K562 (cell line): ENCODE data around the gene PGAP3. TPM values are rescaled to one million over a fixed set of nuclear protein-coding genes. Genes with fewer than 3 reads are reported as not detected.
A peak's percentile ranks its signal among the peaks of the same experiment; 100 is the strongest.

Experiments used
- AFF1 ChIP-seq, 2 experiments: fragments of 450-650 bp; IDR thresholded peaks; 2 replicates each; pipeline ENCODE4 v1.6.1; 2018; ENCODE audit warnings: mild to moderate bottlenecking in 2 of 2, low read depth in 1 of 2; ENCODE audit not compliant: partially characterized antibody in 2 of 2
- ARID3B ChIP-seq: fragments of 250-450 bp; sonication (Bioruptor Pico); IDR thresholded peaks from 2 replicates; pipeline ENCODE4 v1.4.0; 2020; ENCODE audit warnings: borderline replicate concordance
- BHLHE40 ChIP-seq: IDR thresholded peaks from 2 replicates; pipeline ENCODE4 v1.6.1; 2011; ENCODE audit warnings: low read length, improper control_type of control experiment
- CEBPZ ChIP-seq: fragments of 150-350 bp; IDR thresholded peaks from 2 replicates; pipeline ENCODE4 v1.6.1; 2014; ENCODE audit warnings: low read depth, mild to moderate bottlenecking, low read length, borderline replicate concordance
- DLX4 ChIP-seq: fragments of 250-450 bp; sonication (Bioruptor Pico); IDR thresholded peaks from 2 replicates; pipeline ENCODE4 v1.6.1; 2021; ENCODE audit warnings: mild to moderate bottlenecking
- ELK1 ChIP-seq: sonication (generic); formaldehyde crosslinking; IDR thresholded peaks from 2 replicates; pipeline ENCODE4 v1.8.1; 2022; ENCODE audit warnings: missing genetic modification reagents
- ETV6 ChIP-seq, 3 experiments: fragments of 150-350 bp in 1 of 3; sonication (generic) in 1 of 3; formaldehyde crosslinking in 1 of 3; IDR thresholded peaks; 2 replicates each; pipeline versions ENCODE4 v1.6.1 to v1.8.0; 2014 to 2022; ENCODE audit warnings: borderline replicate concordance in 2 of 3, low read depth in 2 of 3, antibody characterized with exemption in 1 of 3, low read length in 1 of 3, mild to moderate bottlenecking in 1 of 3, missing genetic modification reagents in 1 of 3
- HNRNPH1 ChIP-seq: fragments of 200-400 bp; formaldehyde crosslinking; optimal IDR thresholded peaks from 2 replicates; pipeline ENCODE3; 2017; ENCODE audit warnings: low read depth, mild to moderate bottlenecking, low read length, moderate library complexity
- MAX ChIP-seq: sonication (generic); formaldehyde crosslinking; IDR thresholded peaks from 2 replicates; pipeline ENCODE4 v1.9.0; 2022; ENCODE audit warnings: mild to moderate bottlenecking, missing genetic modification reagents
- MCM2 ChIP-seq: fragments of 450-650 bp; IDR thresholded peaks from 2 replicates; pipeline ENCODE4 v1.6.1; 2017; ENCODE audit warnings: low read depth, mild to moderate bottlenecking
- MEF2A ChIP-seq: IDR thresholded peaks from 2 replicates; pipeline ENCODE4 v1.6.1; 2011; ENCODE audit warnings: low read depth, mild to moderate bottlenecking, low read length, moderate library complexity; ENCODE audit not compliant: control insufficient read depth
- POLR2G ChIP-seq: fragments of 200-400 bp; formaldehyde crosslinking; IDR thresholded peaks from 2 replicates; pipeline ENCODE4 v1.6.1; 2017; ENCODE audit warnings: low read depth, mild to moderate bottlenecking, antibody characterized with exemption, low read length, moderate library complexity
- SMARCA5 ChIP-seq: fragments of 450-650 bp; IDR thresholded peaks from 2 replicates; pipeline ENCODE4 v1.6.1; 2016
- ZNF551 ChIP-seq: fragments of 250-450 bp; sonication (Bioruptor Pico); IDR thresholded peaks from 2 replicates; pipeline ENCODE4 v1.5.0; 2021; ENCODE audit warnings: mild to moderate bottlenecking, moderate library complexity
- polyA plus RNA-seq, 8 experiments: library from polyadenylated mRNA; depleted of rRNA in 4 of 8; stranded (reverse) in 5 of 8; unstranded in 3 of 8; fragments of >200 nt; fragmentation: Nextera tagmentation in 2 of 8; fragmentation: Illumina TruSeq in 1 of 8; extraction: Ambion mirVana in 2 of 8; extraction: Trizol in 1 of 8; gene quantifications; 2 replicates each; pipeline versions ENCODE4 v1.2.1 to v1.2.3, GENCODE V29; 2011 to 2014; ENCODE audit warnings: inconsistent platforms in 1 of 8, missing spikeins in 1 of 8
- total RNA-seq, 7 experiments: library from RNA; depleted of rRNA in 6 of 7; stranded (reverse); fragments of >200 nt in 6 of 7; fragmentation: Illumina TruSeq in 2 of 7; extraction: Trizol in 2 of 7; gene quantifications; 2 replicates each; pipeline versions ENCODE4 v1.2.1 to v1.2.3, GENCODE V29; 2011 to 2021; ENCODE audit warnings: low replicate concordance in 1 of 7

The PGAP3 gene
- total and polyA plus RNA-seq, 9 of the 15 experiments (the other 6 are each of a cell fraction or from before 2014, with no cell fraction given), result 0.38 to 9.4 (median 4.5) TPM

- TF ChIP-seq CEBPZ (no peak), MEF2A (no peak), ZNF551 (no peak), MCM2 (no peak), BHLHE40 (no peak), AFF1 (IDR thresholded peaks at IDR 0.05; ENCODE audit: low read depth in 1 of 2, partially characterized antibody in 2 of 2) (no peak), SMARCA5 (no peak), ETV6 (IDR thresholded peaks at IDR 0.05; ENCODE audit: borderline replicate concordance in 1 of 2, low read depth in 2 of 2, low read length in 1 of 2) (no peak), ETV6 (CRISPR knock-in tag; IDR thresholded peaks at IDR 0.05; ENCODE audit: borderline replicate concordance) (no peak), HNRNPH1 (no peak), DLX4 (CRISPR knock-in tag) (no peak), POLR2G (0 out of 2 replicates have a peak, but pooled peaks have one; percentile 26), ELK1 (CRISPR knock-in tag) (no peak), ARID3B (CRISPR knock-in tag) (no peak), MAX (CRISPR knock-in tag) (0 out of 2 replicates have a peak, but pooled peaks have one; percentile 19)
These were observed 15.1 kb downstream of the PGAP3 start (continued) for GRCh38 chr17:39672522-39673334.
